IMR-90 (cell line): ENCODE results near the gene ADAMTSL2.

Experiments used
- CEBPB ChIP-seq: IDR thresholded peaks from 2 replicates; pipeline ENCODE4 v1.6.1; 2012; ENCODE audit warnings: low read depth, low read length, improper control_type of control experiment
- CHD1 ChIP-seq: IDR thresholded peaks from 2 replicates; pipeline ENCODE4 v1.6.1; 2012; ENCODE audit warnings: low read depth, low read length, improper control_type of control experiment
- CTCF ChIP-seq: conservative IDR thresholded peaks from 2 replicates; pipeline ENCODE4 v1.5.1; 2012; ENCODE audit warnings: mild to moderate bottlenecking, low read depth, low read length, improper control_type of control experiment
- FOS ChIP-seq: fragments of 150-350 bp; IDR thresholded peaks from 2 replicates; pipeline ENCODE4 v1.6.1; 2016; ENCODE audit warnings: low read depth, low read length
- POLR2A ChIP-seq: IDR thresholded peaks from 2 replicates; pipeline ENCODE4 v1.6.1; 2012; ENCODE audit warnings: mild to moderate bottlenecking, low read depth, low read length

GRCh38 chr9:133601746-133602145, 67.2 kb downstream of the ADAMTSL2 start:
- TF ChIP-seq CTCF: no peak
- no peak for TF ChIP-seq FOS
- no peak for TF ChIP-seq POLR2A
- no peak for TF ChIP-seq CHD1
- no peak for TF ChIP-seq CEBPB
